ENCODE results near the gene OR2L5. TPM values are rescaled to one million over a fixed set of nuclear protein-coding genes. Genes with fewer than 3 reads are reported as not detected.

Gene OR2L5, protein sequence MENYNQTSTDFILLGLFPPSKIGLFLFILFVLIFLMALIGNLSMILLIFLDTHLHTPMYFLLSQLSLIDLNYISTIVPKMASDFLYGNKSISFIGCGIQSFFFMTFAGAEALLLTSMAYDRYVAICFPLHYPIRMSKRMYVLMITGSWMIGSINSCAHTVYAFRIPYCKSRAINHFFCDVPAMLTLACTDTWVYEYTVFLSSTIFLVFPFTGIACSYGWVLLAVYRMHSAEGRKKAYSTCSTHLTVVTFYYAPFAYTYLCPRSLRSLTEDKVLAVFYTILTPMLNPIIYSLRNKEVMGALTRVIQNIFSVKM
- polyA plus RNA-seq (2012; ENCODE audit: missing spikeins), result not detected

DNA sequence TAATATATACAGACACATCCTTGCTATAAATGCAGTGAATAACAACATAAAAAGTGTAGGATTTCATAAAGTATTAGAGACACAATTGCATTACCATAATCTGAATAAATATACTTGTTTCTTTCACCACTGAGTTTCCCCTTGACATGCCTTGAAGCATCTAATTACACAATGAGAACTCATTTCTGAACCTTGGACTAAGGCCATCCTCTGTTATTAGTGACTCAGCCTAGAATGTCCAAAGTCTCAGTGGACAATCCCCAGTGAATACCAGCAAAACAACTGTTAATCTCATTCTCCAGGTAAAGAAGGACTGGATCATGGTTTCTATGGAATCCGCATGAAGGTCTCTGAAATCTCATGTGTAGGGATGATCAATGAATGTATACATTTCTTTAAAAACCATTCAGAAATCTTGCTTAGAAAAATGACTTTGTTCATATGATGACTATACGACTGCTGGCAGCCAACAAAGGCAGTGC, at the start of gene OR2L5:
Gene OR2L5, plus strand, starts transcription at position 432 of the 482 bp plus-strand sequence. CDS start 8,288 bp downstream, outside the sequence.
- TF ChIP-seq POLR2AphosphoS5 (IDR thresholded peaks at IDR 0.05; ENCODE audit: low read depth, low read length) (no peak), POLR2A (IDR thresholded peaks at IDR 0.05; ENCODE audit: low read depth, low read length) (no peak)
- DNase-seq (ENCODE audit: insufficient read length), result no peak

DNA sequence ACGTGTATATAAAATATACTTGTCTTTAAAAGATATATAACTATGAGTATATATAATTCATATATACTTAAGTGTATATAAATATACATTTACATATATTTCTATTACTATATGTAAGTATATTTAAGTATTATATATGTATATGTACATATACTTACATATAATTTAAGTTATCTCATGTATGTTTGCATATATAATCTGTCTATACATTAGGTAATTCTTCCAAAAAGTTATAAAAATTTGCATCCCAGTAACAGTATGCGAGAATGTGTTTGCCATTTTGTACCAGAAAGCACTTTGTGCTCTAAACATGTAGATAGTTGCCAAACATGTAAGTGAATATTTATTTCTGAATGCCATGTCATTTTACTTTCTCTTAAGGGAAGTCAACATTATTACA, 48.5 kb upstream of the OR2L5 start, which contains the start of gene OR2AK2:
Gene OR2AK2, plus strand, starts transcription at position 301 of the 400 bp plus-strand sequence. CDS start 144 bp downstream, outside the sequence.
- FAIRE-seq (no peak), DNase-seq (ENCODE audit: insufficient read length) (no peak)
- TF ChIP-seq TAF1 (IDR thresholded peaks at IDR 0.05; ENCODE audit: borderline replicate concordance, low read depth, low read length) (no peak), POLR2A (IDR thresholded peaks at IDR 0.05; ENCODE audit: low read depth, low read length) (no peak), POLR2AphosphoS5 (IDR thresholded peaks at IDR 0.05; ENCODE audit: low read depth, low read length) (no peak)

More for the DNA sequence above, at the start of gene OR2L5:
- FAIRE-seq, result no peak

DNA sequence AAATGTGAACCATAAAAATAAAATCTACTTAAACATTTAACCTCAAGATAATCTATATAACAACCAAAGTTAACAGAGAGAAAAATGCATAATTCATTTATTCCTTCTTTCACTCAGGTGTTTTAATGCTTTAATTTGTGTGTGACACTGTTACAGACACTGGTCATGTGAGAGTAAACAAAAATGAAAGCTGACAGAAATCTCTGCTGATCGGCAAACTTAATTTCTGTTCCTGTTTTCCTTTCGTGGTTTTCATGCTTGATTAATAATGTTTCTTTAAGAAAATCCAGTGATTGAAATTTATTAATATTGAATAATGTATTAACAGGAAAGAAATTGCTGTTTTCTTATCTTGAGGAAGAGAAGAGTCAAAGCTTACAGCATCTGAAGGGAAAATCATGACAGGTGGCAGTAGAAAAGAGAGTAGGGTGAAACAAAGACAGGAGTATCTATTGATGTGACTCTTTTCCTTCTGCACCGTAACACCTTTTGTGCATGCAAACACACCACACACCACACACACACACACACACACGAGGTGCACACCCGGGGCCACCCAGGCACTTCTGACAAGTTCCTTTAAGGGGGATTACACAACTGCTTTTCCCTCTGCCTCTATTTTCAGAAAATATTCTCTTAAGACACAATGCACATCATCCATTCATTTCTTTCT, 46.8 kb upstream of the OR2L5 start:
- FAIRE-seq (no peak), DNase-seq (ENCODE audit: insufficient read length) (no peak)
- no peak for TF ChIP-seq TAF1 (IDR thresholded peaks at IDR 0.05; ENCODE audit: borderline replicate concordance, low read depth, low read length)
- no peak for TF ChIP-seq POLR2A (IDR thresholded peaks at IDR 0.05; ENCODE audit: low read depth, low read length)
- no peak for TF ChIP-seq POLR2AphosphoS5 (IDR thresholded peaks at IDR 0.05; ENCODE audit: low read depth, low read length)

DNA sequence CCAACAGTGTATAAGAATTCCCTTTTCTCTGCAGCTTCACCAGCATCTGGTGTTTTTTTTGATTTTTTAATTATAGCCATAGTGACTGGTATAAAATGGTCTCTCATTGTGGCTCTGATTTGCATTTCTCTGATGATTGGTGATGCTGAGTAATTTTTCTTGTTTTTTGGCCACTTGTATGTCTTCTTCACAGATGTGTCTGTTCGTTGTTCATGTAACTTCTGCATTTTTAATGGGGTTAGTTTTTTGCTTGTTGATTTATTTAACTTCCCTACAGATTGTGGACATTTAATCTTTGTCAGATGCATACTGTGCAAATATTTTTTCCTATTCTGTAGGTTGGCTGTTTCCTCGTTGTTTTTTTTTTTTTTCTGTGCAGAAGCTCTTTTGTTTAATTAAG, 20.5 kb upstream of the OR2L5 start:
- TF ChIP-seq POLR2AphosphoS5 (IDR thresholded peaks at IDR 0.05; ENCODE audit: low read depth, low read length), result no peak
- FAIRE-seq, result no peak
- DNase-seq (ENCODE audit: insufficient read length), result no peak

DNA sequence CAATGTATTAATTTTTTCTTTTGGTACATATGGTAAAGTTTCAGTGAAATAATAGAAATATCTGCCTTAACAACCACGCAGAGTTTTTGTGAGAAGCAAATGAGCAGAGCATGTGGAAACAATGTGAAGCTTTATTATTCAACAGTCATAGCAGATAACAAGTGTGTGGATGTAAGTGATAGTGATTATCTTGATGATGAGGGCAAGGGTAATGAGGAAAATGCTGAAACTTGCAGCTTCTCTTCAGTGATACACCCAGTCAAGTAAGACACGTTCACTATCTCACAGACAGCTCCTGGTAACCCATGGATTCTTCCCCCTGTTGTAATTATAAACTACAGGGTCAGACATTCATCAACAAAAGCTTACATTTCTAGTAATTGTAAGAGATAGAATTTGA, 14.6 kb upstream of the OR2L5 start:
- no peak for TF ChIP-seq POLR2A (IDR thresholded peaks at IDR 0.05; ENCODE audit: low read depth, low read length)
- TF ChIP-seq TAF1 (IDR thresholded peaks at IDR 0.05; ENCODE audit: borderline replicate concordance, low read depth, low read length), result no peak
- no peak for TF ChIP-seq POLR2AphosphoS5 (IDR thresholded peaks at IDR 0.05; ENCODE audit: low read depth, low read length)
- FAIRE-seq, result no peak
- no peak for DNase-seq (ENCODE audit: insufficient read length)

DNA sequence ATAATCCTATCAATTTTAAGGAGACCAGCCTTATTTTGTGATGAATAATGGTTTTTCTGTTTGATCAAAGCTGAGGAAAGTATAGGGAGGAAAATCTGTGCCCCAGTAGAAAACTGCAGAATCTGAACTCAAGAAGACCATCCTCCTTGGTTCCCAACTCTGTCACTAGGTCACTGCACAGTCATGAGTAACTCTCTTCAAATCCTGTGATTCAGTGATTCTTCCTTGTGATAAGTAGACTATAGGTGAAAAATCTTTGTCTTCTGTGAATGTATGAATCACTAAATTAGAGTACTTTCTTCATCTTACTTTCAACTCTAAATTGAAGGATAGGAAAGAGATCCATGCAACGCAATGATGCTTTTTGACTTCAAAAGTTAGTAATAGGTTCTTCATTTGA, 13.3 kb upstream of the OR2L5 start:
- TF ChIP-seq POLR2AphosphoS5 (IDR thresholded peaks at IDR 0.05; ENCODE audit: low read depth, low read length), result no peak
- no peak for TF ChIP-seq TAF1 (IDR thresholded peaks at IDR 0.05; ENCODE audit: borderline replicate concordance, low read depth, low read length)
- TF ChIP-seq POLR2A (IDR thresholded peaks at IDR 0.05; ENCODE audit: low read depth, low read length), result no peak
- FAIRE-seq, result no peak
- DNase-seq (ENCODE audit: insufficient read length), result no peak

DNA sequence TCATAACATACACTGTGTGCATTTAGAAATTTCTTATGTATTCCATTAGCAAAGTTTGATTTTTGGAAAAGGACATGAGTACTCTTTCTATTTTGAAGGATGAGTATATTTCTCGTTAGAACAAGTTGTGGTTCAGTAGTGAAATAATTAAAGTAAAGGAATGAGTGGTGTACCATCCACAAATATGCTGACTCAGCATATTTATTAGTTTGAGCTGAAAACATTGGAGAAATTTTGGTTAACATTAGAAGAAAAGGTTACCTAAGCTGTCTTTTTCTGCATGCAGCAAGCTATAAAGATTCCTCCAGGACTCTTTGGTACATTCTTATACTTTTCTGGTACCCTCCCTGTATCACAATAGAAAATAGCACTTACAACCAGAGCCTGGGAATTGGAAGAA, 5.7 kb upstream of the OR2L5 start:
- TF ChIP-seq POLR2AphosphoS5 (IDR thresholded peaks at IDR 0.05; ENCODE audit: low read depth, low read length) (no peak), TAF1 (IDR thresholded peaks at IDR 0.05; ENCODE audit: borderline replicate concordance, low read depth, low read length) (no peak), POLR2A (IDR thresholded peaks at IDR 0.05; ENCODE audit: low read depth, low read length) (no peak)
- DNase-seq (ENCODE audit: insufficient read length) (no peak), FAIRE-seq (no peak)

DNA sequence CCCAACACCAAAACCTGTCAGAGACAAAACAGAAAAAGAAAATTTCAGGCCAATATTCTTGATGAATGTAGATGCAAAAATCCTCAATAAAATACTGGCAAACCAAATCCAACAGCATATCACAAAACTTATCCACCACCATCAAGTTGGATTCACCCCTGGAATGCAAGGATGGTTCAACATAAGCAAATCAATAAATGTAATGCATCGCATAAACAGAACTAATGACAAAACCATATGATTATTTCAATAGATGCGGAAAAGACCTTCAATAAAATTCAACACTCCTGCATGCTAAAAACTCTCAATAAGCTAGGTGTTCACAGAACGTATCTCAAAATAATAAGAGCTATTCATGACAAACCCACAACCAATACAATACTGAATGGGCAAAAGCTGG, 3.8 kb upstream of the OR2L5 start:
- no peak for TF ChIP-seq POLR2A (IDR thresholded peaks at IDR 0.05; ENCODE audit: low read depth, low read length)
- FAIRE-seq (no peak), DNase-seq (ENCODE audit: insufficient read length) (no peak)

DNA sequence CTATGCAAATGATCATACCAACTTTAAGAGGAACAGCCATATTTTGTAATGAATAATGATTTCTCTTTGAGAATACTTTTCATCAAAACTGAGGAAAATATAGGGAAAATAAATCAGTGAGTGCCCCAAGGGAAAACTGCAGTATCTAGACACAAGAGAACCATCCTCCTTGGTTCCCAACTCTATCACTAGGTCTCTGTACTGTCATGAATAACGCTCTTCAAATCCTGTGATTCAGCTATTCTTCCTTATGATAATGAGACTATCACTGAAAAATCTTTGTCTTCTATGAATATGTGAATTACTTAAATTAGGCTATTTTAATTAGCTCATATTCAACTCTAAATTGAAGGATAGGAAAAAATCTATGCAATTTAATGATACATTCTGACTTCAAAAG, 2.3 kb downstream of the OR2L5 start:
- DNase-seq (ENCODE audit: insufficient read length) (no peak), FAIRE-seq (no peak)
- TF ChIP-seq POLR2AphosphoS5 (IDR thresholded peaks at IDR 0.05; ENCODE audit: low read depth, low read length) (no peak), TAF1 (IDR thresholded peaks at IDR 0.05; ENCODE audit: borderline replicate concordance, low read depth, low read length) (no peak), POLR2A (IDR thresholded peaks at IDR 0.05; ENCODE audit: low read depth, low read length) (no peak)

DNA sequence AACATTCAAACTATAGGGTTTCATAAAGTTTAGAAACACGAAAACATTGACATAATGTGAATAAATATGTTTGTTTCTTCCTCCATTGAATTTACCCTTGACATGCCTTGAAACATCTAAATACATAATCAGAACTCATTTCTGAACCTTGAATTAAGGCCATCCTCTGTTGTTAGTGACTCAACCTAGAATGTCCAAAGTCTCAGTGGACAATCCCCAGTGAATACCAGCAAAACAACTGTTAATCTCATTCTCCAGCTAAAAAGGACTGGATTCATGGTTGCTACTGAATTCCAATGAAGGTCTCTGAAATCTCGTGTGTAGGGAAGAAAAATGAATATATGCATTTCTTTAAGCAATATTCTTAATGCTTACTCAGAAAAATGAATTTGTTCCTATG, 16.3 kb downstream of the OR2L5 start, which contains the start of gene OR2L2:
Gene OR2L2, plus strand, starts transcription at position 301 of the 400 bp plus-strand sequence. CDS start 8,198 bp downstream, outside the sequence.
- TF ChIP-seq POLR2AphosphoS5 (IDR thresholded peaks at IDR 0.05; ENCODE audit: low read depth, low read length), result no peak
- no peak for TF ChIP-seq POLR2A (IDR thresholded peaks at IDR 0.05; ENCODE audit: low read depth, low read length)
- no peak for TF ChIP-seq TAF1 (IDR thresholded peaks at IDR 0.05; ENCODE audit: borderline replicate concordance, low read depth, low read length)
- FAIRE-seq, result no peak
- DNase-seq (ENCODE audit: insufficient read length), result no peak

DNA sequence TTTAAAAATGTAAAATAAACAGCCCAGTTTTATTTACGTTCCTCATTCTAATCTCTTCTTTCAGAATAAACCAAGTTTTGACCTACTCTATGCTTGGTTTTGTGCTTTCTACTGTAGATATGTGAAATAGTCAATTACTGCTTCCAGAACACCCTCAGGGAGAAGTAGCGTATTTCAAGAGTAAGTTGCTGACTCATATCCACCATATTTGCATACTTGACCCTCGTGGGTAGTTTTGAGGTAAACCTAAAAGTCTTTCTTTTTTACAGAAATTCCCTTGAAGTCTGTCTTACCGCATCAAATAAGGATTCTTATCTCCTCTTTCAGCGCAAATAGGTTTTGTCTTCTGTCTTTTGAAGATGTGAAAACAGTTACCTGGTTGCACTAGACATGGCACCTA, 31.7 kb downstream of the OR2L5 start:
- DNase-seq (ENCODE audit: insufficient read length) (no peak), FAIRE-seq (no peak)
- TF ChIP-seq POLR2AphosphoS5 (IDR thresholded peaks at IDR 0.05; ENCODE audit: low read depth, low read length) (no peak), POLR2A (IDR thresholded peaks at IDR 0.05; ENCODE audit: low read depth, low read length) (no peak), TAF1 (IDR thresholded peaks at IDR 0.05; ENCODE audit: borderline replicate concordance, low read depth, low read length) (no peak)

DNA sequence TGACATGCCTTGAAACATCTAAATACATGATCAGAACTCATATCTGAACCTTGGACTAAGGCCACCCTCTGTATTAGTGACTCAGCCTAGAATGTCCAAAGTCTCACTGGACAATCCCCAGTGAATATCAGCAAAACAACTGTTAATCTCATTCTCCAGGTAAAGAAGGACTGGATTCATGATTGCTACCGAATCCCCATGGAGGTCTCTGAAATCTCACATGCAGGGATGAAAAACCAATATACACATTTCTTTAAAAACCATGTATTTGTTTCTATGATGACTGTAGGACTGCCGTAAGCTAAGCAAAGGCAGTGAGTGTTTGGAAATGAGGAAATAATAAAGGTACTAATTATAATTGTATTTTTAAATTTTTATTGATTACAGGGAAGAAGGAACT, 33.1 kb downstream of the OR2L5 start, which contains the start of gene OR2L3:
Gene OR2L3, plus strand, starts transcription at position 301 of the 400 bp plus-strand sequence. CDS start 13,846 bp downstream, outside the sequence.
- DNase-seq (ENCODE audit: insufficient read length), result no peak
- TF ChIP-seq TAF1 (IDR thresholded peaks at IDR 0.05; ENCODE audit: borderline replicate concordance, low read depth, low read length), result no peak
- TF ChIP-seq POLR2A (IDR thresholded peaks at IDR 0.05; ENCODE audit: low read depth, low read length), result no peak
- no peak for TF ChIP-seq POLR2AphosphoS5 (IDR thresholded peaks at IDR 0.05; ENCODE audit: low read depth, low read length)
- FAIRE-seq, result no peak

Data from GM12892 (cell line).